ENCODE results near the gene OR52E5.

The OR52E5 gene

GRCh38 chr11:5892908-5893307 is at the start of gene OR52E5:
Gene OR52E5, plus strand, starts transcription at chr11:5893208. Its CDS starts 7,569 bp downstream, at chr11:5900777.
- no peak for DNase-seq

DNA sequence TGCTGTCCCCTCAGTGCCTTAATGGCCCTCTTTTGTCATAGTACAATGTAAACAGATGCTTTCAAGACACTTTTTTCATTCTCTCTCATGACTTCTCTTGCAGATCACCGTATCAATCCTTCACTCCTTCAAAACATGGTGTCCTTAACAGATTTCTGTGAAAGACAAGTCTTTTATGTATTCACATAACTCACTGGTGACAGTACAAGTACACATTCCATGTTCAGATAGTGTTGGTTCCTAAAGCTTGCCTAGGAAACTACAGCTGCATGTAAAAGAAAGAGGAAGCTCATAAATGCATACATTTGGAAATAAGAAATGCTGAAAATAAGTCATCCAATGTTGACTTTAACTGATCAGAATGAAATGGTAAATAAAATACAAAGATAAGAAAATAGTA is 46.3 kb upstream of the OR52E5 start:
- DNase-seq = no peak

DNA sequence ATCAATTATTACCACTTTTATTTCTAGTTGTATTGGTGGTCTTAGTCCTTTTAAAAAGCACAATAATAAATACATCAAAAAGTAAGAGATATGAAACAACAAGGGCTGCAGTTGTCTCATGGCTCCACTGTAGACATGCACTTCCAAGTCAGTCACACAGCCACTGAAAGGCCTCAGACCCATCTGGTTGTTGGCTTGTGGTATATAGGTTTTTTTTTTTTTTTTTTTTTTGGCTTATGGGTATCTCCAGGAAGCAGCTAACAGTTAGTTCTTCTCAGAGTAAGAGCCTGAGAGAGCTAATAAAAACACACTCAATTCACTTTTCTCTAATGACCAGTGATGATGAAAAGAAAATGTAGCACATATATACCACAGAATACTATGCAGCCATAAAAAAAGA is 45.3 kb upstream of the OR52E5 start:
- no peak for DNase-seq

GRCh38 chr11:5851002-5851401 is 42.0 kb upstream of the OR52E5 start:
- no peak for DNase-seq

DNA sequence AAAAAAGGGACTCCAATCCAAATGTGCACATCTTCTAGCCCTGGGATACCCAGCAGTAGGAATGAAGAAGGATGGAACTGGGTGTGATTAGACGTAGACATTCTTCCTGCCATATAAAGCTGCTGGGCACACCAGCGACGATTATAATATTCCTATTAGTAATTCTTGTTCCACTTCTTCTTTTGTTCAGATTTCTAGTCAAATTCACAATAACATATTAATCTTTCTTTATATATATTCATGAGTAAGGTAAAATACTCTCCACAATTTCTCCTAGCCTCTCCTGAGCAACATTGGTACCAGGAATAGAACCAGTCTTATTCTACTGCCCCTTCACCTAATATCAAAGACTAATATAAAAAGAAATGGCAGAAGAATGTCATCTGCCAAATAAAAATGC is 35.4 kb upstream of the OR52E5 start, which contains the start of gene OR52E8:
TSS of gene OR52E8 (minus strand) at position 101 of the 400 bp plus-strand sequence. CDS start at position 101, 0 bp downstream.
- no peak for DNase-seq

DNA sequence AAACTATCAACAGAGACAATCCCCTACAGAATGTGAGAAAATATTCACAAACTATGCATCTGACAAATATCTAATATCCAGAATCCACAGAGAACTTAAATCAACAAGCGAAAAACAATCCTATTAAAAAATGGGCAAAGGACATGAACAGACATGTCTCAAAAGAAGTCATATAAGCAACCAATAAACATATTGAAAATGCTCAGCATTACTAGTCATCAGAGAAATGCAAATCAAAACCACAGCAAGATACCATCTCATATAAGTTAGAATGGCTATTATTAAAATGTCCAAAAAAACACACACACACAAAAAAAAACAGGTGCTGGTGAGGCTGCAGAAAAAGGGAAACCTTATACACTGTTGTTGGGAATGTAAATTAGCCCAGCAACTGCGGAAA is 27.2 kb upstream of the OR52E5 start:
- no peak for DNase-seq

DNA sequence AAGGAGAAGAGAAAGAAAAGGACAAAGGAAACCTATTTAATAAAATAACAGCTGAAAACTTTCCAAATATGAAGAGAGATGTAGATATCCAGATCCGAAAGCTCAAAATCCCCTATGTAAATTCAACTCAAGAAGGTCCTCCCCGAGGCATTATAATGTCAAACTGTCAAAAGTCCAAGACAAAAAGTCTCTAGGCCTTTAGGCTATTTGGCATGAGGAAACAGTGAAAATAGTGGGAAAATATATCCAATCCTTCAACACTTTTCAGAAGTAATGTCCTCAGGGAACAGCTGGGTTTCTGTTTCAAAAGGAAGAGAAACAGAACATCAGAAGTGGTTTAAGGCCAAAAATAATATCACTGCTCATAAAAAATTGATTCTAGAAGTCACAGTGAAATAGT is 14.4 kb upstream of the OR52E5 start:
- no peak for DNase-seq

- DNase-seq = no peak
Observed at GRCh38 chr11:5880329-5880728, 12.7 kb upstream of the OR52E5 start, which contains the start of gene OR52E4. Gene OR52E4, plus strand, starts transcription at chr11:5880629. Its CDS starts 3,664 bp downstream, at chr11:5884293.

DNA sequence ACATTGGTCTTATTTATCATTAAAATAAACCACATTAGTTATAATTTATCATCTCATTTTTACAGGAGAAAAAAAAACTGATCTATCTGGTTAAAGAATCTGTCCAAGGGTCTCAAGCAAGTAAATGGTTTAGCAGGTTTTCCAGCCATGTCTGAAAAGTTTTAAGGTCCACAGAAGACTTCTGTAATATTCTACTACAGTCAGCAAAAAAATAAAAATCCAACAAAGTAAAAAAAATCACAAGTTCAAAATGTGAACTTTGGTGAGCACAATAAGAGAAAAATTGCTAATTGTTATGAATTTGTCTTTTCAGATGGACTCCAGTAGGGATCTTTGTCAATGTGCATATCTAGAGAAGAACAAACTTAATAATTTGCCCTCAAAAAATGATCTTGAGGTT is 11.3 kb upstream of the OR52E5 start:
- no peak for DNase-seq

GRCh38 chr11:5887172-5887571 is 5.8 kb upstream of the OR52E5 start:
- DNase-seq = no peak

- no peak for DNase-seq
Observed at GRCh38 chr11:5887661-5888060, 5.3 kb upstream of the OR52E5 start.

DNA sequence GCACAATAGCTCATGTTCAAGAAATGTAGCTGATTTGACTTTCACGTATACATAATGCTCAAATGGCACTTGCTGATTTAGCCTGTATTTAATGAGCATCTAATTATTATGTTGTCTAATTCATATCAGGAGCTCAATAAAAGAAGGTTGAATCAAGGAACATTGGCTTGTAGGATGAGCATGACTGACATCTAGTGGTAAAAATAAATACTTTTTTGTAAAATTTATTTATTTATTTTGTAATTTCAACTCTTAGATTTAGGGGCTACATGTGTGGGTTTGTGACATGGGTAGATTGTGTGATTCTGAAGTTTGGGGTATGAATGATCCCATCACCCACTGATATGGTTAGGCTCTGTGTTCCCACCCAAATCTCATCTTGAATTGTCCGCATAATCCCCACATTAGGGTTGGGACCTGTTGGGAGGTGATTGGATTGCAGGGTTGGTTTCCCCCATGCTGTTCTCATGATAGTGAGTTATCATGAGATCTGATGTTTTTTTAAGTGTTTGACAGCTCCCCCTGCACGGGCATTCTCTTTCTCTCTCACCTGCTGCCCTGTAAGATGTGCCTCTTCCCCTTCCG is 1.7 kb upstream of the OR52E5 start:
- DNase-seq = peak; percentile 23

DNA sequence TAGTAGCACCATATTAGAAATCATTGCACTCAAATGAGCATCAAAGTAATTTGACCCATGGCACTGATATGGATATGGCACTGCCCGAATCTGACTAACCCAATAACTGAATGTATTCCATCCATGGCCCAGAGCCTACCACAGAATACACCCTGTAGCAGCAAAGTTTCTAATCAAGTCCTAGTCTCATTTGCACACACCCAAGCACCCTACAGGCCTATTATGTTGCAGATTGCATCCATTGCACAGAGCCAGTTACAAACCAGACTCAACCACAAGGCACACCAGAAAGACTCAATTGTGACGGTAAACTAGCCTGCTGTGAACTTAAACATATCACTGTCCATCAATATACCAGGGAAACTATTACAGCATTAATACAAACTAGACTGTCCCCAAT is 6.5 kb downstream of the OR52E5 start:
- no peak for DNase-seq

- DNase-seq = no peak
Observed at GRCh38 chr11:5910540-5910939, 17.5 kb downstream of the OR52E5 start.

DNA sequence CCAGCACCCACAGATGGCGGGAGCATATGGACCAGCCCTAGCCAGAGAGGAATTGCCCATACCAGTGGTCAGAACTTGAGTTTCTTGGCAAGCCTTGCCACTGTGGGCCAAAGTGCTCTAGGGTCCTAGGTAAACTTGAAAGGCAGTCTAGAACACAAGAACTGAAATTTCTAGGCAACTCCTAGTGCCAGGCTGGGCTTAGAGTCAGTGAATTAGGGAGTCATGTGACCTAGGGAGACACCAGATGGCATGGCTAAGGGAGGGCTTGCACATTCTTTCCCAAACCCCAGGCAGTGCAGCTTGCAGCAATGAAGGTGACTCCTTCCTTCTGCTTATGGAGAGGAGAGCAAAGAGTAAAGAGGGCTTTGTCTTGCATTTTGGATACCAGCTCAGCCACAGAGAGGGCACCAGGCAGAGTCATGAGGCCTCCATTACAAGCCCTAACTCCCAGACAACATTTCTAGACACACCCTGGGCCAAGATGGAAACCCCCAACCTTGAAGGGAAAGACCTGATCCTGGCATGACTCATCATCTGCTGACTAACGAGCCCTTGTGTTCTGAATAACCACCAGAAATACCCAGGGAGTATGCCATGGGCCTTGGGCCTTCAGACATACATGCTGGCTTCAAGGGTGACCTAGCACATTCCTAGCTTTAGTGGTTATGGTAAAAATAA is 29.9 kb downstream of the OR52E5 start:
- DNase-seq = no peak

DNA sequence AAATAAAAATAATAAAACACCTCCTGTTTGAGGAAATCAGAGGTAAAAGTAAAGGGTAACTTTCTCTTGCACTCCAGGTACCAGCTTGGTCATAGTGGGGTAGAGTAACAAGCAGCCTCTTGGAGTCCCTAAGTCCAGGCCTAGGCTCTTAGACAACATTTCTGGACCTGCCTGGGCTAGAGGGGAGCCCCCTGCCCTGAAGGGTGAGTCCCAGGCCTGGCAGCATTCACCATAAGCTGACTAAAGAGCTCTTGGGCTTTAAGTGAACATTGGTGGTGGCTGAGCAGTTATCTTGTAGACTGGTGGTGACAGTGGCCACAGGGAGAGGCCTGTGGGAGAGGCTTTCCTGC is 30.4 kb downstream of the OR52E5 start:
- no peak for DNase-seq

- no peak for DNase-seq
Observed at GRCh38 chr11:5923794-5924193, 30.8 kb downstream of the OR52E5 start.

- no peak for DNase-seq
Observed at GRCh38 chr11:5928271-5928670, 35.3 kb downstream of the OR52E5 start.

DNA sequence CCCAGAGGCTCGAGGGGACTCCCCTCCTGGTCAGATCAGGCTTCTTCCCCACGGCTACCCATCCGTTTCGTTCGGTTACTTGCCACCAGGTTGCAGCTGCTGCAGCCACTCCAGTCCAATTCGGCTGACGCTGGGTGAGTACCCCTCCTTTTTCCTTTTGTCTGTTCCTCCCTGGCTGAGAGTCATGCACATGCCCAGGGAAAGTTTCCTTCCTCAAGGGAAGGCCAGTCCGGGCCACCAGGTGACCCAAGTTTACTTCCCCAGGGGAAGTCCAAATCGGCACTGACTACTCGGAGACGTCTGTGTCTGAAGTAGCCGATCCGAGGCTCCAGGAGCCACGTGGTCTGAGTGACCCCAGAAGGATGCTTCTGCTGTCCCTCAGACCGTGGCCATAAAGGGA is 35.8 kb downstream of the OR52E5 start:
- DNase-seq = no peak

GRCh38 chr11:5929571-5930368 is 36.8 kb downstream of the OR52E5 start:
- DNase-seq = no peak

DNA sequence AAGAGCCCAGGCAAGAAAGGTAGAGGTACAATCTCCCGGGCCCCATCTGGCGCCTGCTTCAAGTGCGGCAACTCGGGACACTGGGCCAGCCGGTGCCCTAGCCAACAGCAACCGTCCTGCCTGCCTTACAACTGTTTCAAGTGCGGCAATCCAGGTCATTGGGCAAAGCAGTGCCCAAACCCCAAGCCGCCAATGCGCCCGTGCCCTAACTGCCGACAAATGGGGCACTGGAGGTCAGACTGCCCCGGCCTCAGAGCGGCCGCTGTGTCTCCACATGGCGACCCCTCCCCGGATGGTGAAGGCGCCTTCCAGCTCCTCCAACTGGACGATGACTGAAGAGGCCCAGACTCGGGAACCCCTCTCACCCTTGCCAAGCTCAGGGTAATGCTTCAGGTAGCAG is 37.6 kb downstream of the OR52E5 start:
- DNase-seq = no peak

GRCh38 chr11:5931061-5931460 is 38.1 kb downstream of the OR52E5 start:
- DNase-seq = no peak

- DNase-seq = no peak
Observed at GRCh38 chr11:5932671-5933070, 39.7 kb downstream of the OR52E5 start.

DNA sequence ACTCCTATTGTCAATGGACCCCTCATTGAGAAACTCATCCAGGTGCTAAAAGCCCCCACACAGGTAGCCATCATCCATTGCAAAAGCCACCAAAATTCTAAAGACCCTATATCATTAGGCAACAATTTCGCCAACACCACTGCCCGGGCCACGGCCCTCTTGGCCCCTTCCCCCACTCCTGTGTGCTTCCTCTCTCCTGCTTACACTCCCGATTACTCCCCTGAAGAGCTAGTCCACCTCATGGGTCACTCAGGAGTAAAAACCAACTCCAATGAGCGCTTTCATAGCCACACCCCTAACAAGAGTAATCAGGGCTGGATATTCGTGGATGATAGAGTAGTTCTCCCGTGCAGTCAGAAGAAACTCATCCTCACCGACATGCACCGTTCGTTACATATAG is 40.1 kb downstream of the OR52E5 start:
- no peak for DNase-seq

All from kidney glomerular epithelial cell (primary cell).